Skeletal muscle tissue (tissue), 1 donor: ENCODE results near the gene TCF25. TPM values are rescaled to one million over a fixed set of nuclear protein-coding genes. Genes with fewer than 3 reads are reported as not detected.

Source experiments
- total RNA-seq: library from RNA; depleted of rRNA; stranded (reverse); fragments of >200 nt; gene quantifications from one replicate; pipeline ENCODE4 v1.2.3, GENCODE V29; 2014

The TCF25 gene
- total RNA-seq, 1 donor from 2014 or later: 121 TPM

Other genes with a start within 250 kb of the TCF25 start
- 40.2 TPM for gene CHMP1A, start 215.9 kb upstream of the TCF25 start, total RNA-seq
- gene SPATA33, start 215.8 kb upstream of the TCF25 start, total RNA-seq: 2.1 TPM
- gene CDK10, start 186.9 kb upstream of the TCF25 start, total RNA-seq: 17.7 TPM
- 6.8 TPM for gene SPATA2L, start 171.9 kb upstream of the TCF25 start, total RNA-seq
- gene VPS9D1, start 152.7 kb upstream of the TCF25 start, total RNA-seq: 3.1 TPM
- gene ZNF276, start 152.1 kb upstream of the TCF25 start, total RNA-seq: 15.1 TPM
- 9.9 TPM for gene FANCA, start 56.9 kb upstream of the TCF25 start, total RNA-seq
- 2.1 TPM for gene SPIRE2, start 45.1 kb upstream of the TCF25 start, total RNA-seq
- 0.52 TPM for gene MC1R, start 45.3 kb downstream of the TCF25 start, total RNA-seq
- gene TUBB3, start 49.8 kb downstream of the TCF25 start, total RNA-seq: 18.3 TPM
- gene DEF8, start 75.2 kb downstream of the TCF25 start, total RNA-seq: 22.4 TPM
- 3.1 TPM for gene DBNDD1, start 145.9 kb downstream of the TCF25 start, total RNA-seq
- gene PRDM7, start 203.7 kb downstream of the TCF25 start, total RNA-seq: not detected